ENCODE data around the gene NRG2.

- no peak for TF ChIP-seq CTCF (IDR thresholded peaks at IDR 0.05; ENCODE audit: insufficient read depth, low read length, poor library complexity, severe bottlenecking)
- no peak for TF ChIP-seq EZH2phosphoT487 (conservative IDR thresholded peaks at IDR 0.05; ENCODE audit: low read length)
Measured at GRCh38 chr5:140005145-140005591, 37.9 kb downstream of the NRG2 start.
